ENCODE data around the gene CLEC16A. TPM values are rescaled to one million over a fixed set of nuclear protein-coding genes. Genes with fewer than 3 reads are reported as not detected.

CLEC16A gene
- total and polyA plus RNA-seq, 9 of the 15 experiments (the other 6 are each of a cell fraction or from before 2014, with no cell fraction given): 1.00 to 22.3 (median 10.0) TPM

DNA sequence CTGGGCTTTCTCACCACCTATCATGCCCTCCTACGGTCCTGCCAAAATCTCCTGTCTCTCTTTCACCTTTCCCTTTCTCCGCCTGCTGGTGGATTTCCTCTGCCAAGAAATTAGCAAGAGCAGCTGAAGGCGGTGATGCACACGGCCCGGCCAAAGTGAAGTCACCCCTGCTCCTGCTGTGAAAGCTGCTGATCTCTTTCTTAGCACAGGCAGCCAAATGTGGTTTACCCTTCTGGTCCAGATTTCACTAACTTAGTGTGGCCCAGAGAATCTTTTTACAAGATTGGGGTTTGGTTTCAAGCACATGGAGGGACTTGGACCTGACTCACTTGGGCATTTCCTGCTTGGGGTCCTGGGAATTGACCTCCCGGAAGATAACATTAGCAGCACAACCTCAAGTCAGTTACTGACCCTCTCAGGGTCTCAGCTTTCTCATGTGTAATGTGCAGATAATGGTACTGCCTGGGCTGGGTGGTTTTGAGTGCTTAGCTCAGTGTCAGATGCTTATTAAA, 155.9 kb downstream of the CLEC16A start (continued):
- no peak for TF ChIP-seq CEBPG (CRISPR knock-in tag; IDR thresholded peaks at IDR 0.05)
- TF ChIP-seq CEBPG (tag; conservative IDR thresholded peaks at IDR 0.05 in 1 of 2, IDR thresholded peaks at IDR 0.05 in 1 of 2): 0 out of 4 replicates have a peak, but pooled peaks of 1 of the 2 experiments have one; percentile 50
- TF ChIP-seq, protein P1, sequence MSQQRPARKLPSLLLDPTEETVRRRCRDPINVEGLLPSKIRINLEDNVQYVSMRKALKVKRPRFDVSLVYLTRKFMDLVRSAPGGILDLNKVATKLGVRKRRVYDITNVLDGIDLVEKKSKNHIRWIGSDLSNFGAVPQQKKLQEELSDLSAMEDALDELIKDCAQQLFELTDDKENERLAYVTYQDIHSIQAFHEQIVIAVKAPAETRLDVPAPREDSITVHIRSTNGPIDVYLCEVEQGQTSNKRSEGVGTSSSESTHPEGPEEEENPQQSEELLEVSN (IDR thresholded peaks at IDR 0.05; ENCODE audit: borderline replicate concordance in 1 of 2, extremely low read depth in 1 of 2, insufficient read depth in 1 of 2, insufficient read length in 1 of 2, low read depth in 1 of 2, low read length in 1 of 2, poor library complexity in 1 of 2, severe bottlenecking in 1 of 2): no peak
- TF ChIP-seq TAL1 (IDR thresholded peaks at IDR 0.05): peak; percentile 88
- TF ChIP-seq ZNF165 (CRISPR knock-in tag; IDR thresholded peaks at IDR 0.05; ENCODE audit: borderline replicate concordance): no peak
- no peak for TF ChIP-seq MAFK (IDR thresholded peaks at IDR 0.05; ENCODE audit: low read length)
- no peak for TF ChIP-seq POLR2B (IDR thresholded peaks at IDR 0.05; ENCODE audit: low read depth, partially characterized antibody)
- no peak for TF ChIP-seq FOXJ3 (CRISPR knock-in tag; IDR thresholded peaks at IDR 0.05)
- TF ChIP-seq NCOA4 (IDR thresholded peaks at IDR 0.05; ENCODE audit: partially characterized antibody): no peak
- no peak for TF ChIP-seq CBX8 (IDR thresholded peaks at IDR 0.05; ENCODE audit: borderline replicate concordance, extremely low read depth, low read depth, low read length, poor library complexity, severe bottlenecking)
- TF ChIP-seq C11orf30 (IDR thresholded peaks at IDR 0.05; ENCODE audit: low read depth): no peak
- TF ChIP-seq KDM5B (IDR thresholded peaks at IDR 0.05; ENCODE audit: insufficient replicate concordance, low read depth, low read length): peak; percentile 55
- no peak for TF ChIP-seq HSF4 (CRISPR knock-in tag; IDR thresholded peaks at IDR 0.05; ENCODE audit: borderline replicate concordance)
- TF ChIP-seq CHD1 (IDR thresholded peaks at IDR 0.05; ENCODE audit: low read length): no peak
- TF ChIP-seq, protein P2, sequence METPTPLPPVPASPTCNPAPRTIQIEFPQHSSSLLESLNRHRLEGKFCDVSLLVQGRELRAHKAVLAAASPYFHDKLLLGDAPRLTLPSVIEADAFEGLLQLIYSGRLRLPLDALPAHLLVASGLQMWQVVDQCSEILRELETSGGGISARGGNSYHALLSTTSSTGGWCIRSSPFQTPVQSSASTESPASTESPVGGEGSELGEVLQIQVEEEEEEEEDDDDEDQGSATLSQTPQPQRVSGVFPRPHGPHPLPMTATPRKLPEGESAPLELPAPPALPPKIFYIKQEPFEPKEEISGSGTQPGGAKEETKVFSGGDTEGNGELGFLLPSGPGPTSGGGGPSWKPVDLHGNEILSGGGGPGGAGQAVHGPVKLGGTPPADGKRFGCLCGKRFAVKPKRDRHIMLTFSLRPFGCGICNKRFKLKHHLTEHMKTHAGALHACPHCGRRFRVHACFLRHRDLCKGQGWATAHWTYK (CRISPR knock-in tag; IDR thresholded peaks at IDR 0.05): no peak
- no peak for TF ChIP-seq PCBP1 (IDR thresholded peaks at IDR 0.05; ENCODE audit: low read depth, low read length, poor library complexity, severe bottlenecking)
- no peak for TF ChIP-seq CBX2 (IDR thresholded peaks at IDR 0.05; ENCODE audit: insufficient read depth, low read length, poor library complexity, severe bottlenecking)
- no peak for TF ChIP-seq MXI1 (IDR thresholded peaks at IDR 0.05; ENCODE audit: low read depth, low read length)
- no peak for TF ChIP-seq TSC22D4 (tag; IDR thresholded peaks at IDR 0.05)
- no peak for TF ChIP-seq ASH1L (IDR thresholded peaks at IDR 0.05; ENCODE audit: borderline replicate concordance, low read depth, partially characterized antibody)
- TF ChIP-seq NFYB (IDR thresholded peaks at IDR 0.05; ENCODE audit: extremely low read depth, insufficient read length): no peak
- TF ChIP-seq ZKSCAN1 (IDR thresholded peaks at IDR 0.05; ENCODE audit: low read depth, low read length): no peak
- no peak for TF ChIP-seq SREBF1 (IDR thresholded peaks at IDR 0.05; ENCODE audit: borderline replicate concordance, low read depth, low read length)

Data from K562 (cell line).